ENCODE data around the gene FRMD8. TPM values are rescaled to one million over a fixed set of nuclear protein-coding genes. Genes with fewer than 3 reads are reported as not detected.
A peak's percentile ranks its signal among the peaks of the same experiment; 100 is the strongest.

Gene FRMD8
- total and polyA plus RNA-seq, 8 donors = 15.0 to 28.9 (median 17.3) TPM

DNA sequence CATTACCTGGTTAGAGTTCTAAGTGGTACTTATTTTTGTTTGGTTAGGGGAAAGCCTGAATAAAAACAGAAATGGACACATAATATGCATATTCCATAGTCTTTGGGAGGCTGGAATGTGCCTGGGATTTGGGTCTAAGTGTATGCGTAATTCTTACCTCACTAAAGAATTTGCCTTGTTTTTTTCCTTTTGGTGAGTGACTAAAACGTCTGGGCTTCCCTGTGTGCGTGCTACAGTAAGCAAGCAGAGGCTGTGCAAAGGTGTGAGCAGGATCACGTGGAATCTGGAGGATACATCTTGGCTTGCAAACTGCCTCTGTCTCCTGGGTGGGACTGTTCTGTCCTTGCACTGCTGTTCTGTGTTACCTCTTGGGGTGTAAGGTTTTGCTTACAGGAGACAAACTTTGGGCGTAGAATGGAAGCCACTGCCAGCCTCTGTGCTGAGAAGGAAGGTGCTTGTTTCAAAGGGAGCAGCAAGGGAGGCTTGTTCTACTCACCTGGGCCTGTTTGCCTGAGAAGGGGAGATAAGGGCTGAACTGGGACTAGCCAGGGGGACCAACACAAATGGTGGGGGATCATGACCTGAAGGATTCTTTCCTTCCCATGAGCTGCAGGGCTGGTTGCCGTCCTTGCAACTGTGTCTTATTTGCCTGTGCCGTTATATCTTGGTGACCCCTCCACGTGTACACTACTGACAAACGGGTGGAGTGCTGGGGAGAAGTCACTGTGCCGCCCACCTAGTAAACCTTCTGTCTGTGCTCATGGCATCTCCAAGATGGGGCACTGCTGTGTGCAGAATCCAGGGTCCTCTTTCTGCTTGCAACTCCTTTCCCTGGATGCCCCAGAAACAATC lies 40.6 kb downstream of the FRMD8 start:
- no peak for TF ChIP-seq CTCF (IDR thresholded peaks at IDR 0.05)
- ATAC-seq (peak; percentile 1 to 5 (median 4)), DNase-seq (peak; percentile 66 to 83 (median 73)), FAIRE-seq (no peak)
- H3K27ac ChIP-seq = peak overlapping the region; percentile 98 to 99 (median 99)
- peak overlapping the region in 3 of 4 donors; percentile 74 to 93 (median 81) for H3K4me3 ChIP-seq
- H3K27me3 ChIP-seq = no peaks in the 10 kb centered on the region
- peaks cover 0 to 43% (median 14%) of the 10 kb centered on the region in 3 donors for H3K4me1 ChIP-seq
- WGBS, 2 donors = 13 to 15% methylated on average over 10 of the region's 10 CpGs
- intact Hi-C loops (cut with DNase I) = no loop called here
- H3K9me3 ChIP-seq = no peaks in the 10 kb centered on the region
- peaks cover 0 to 37% (median 0%) of the 10 kb centered on the region in 3 donors for H3K36me3 ChIP-seq

GRCh38 chr11:65427691-65428577 lies 41.5 kb downstream of the FRMD8 start:
- intact Hi-C loops (cut with DNase I) = no loop called here
- peaks cover 0 to 36% (median 0%) of the 10 kb centered on the region in 3 donors for H3K36me3 ChIP-seq
- H3K4me1 ChIP-seq = peaks cover 3 to 51% (median 16%) of the 10 kb centered on the region in 3 donors
- no peaks in the 10 kb centered on the region for H3K27me3 ChIP-seq
- H3K27ac ChIP-seq = peak overlapping the region; percentile 26 to 99 (median 99)
- peak in 3 of 4 donors; percentile 1 to 4 (median 2) for ATAC-seq
- peak in 5 of 6 donors; percentile 45 to 76 (median 67) for DNase-seq
- TF ChIP-seq CTCF (IDR thresholded peaks at IDR 0.05) = no peak
- no peaks in the 10 kb centered on the region for H3K9me3 ChIP-seq
- peak overlapping the region in 3 of 4 donors; percentile 74 to 93 (median 81) for H3K4me3 ChIP-seq
- FAIRE-seq = no peak
- WGBS, 2 donors = 16 to 19% methylated on average over 11 of the region's 11 CpGs

DNA sequence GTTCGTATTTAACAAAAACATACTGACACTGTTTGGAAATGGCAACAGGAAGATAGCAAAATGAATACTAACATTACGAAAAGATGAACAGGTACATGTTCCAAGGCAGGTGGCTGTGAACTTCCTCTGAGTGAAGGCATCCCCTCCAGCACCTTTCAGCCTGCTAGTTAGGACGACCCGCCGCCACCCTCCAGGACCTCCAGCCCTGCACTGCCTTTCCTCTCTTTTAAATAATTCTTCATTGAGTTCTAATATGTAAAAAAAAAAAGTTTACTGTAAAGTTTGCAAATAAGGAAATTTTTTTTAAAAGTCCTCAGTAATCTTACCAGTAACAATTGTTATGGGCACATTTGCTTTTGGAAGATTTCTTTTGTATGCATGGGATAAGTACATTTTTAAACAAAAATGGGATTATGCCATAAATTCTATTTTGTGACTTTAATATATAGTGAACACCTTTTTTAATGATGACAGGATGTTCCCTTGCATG lies 42.2 kb downstream of the FRMD8 start:
- Histone ChIP-seq H3K9me3 (no peaks in the 10 kb centered on the region), H3K4me1 (peaks cover 5 to 58% (median 16%) of the 10 kb centered on the region in 3 donors), H3K36me3 (peaks cover 0 to 31% (median 0%) of the 10 kb centered on the region in 3 donors), H3K27me3 (no peaks in the 10 kb centered on the region), H3K4me3 (peak overlapping the region in 2 of 4 donors; percentile 81 to 93), H3K27ac (peak overlapping the region in 3 of 4 donors; percentile 99)
- DNase-seq (peak in 5 of 6 donors; percentile 39 to 71 (median 47)), ATAC-seq (peak in 3 of 4 donors; percentile 0 to 2 (median 1)), FAIRE-seq (no peak)
- no peak for TF ChIP-seq CTCF (IDR thresholded peaks at IDR 0.05)
- WGBS, 2 donors = 28 to 42% methylated on average over 5 of the region's 5 CpGs
- intact Hi-C loops (cut with DNase I) = no loop called here

- FAIRE-seq (no peak), DNase-seq (peak in 1 of 6 donors; percentile 48), ATAC-seq (peak in 1 of 4 donors; percentile 3)
- H3K27me3 ChIP-seq = no peaks in the 10 kb centered on the region
- H3K9me3 ChIP-seq = no peaks in the 10 kb centered on the region
- no peak for TF ChIP-seq CTCF (IDR thresholded peaks at IDR 0.05)
- H3K4me3 ChIP-seq = peak overlapping the region in 2 of 4 donors; percentile 81 to 93
- peak overlapping the region in 2 of 4 donors; percentile 99 for H3K27ac ChIP-seq
- WGBS, 2 donors = 9 to 13% methylated on average over 9 of the region's 9 CpGs
- H3K36me3 ChIP-seq = peaks cover 0 to 28% (median 0%) of the 10 kb centered on the region in 3 donors
- intact Hi-C loops (cut with DNase I) = no loop called here
- H3K4me1 ChIP-seq = peaks cover 9 to 63% (median 16%) of the 10 kb centered on the region in 3 donors
Measured at GRCh38 chr11:65429068-65429681, 42.7 kb downstream of the FRMD8 start.

Measured in pancreas (tissue), 10 donors.